GM23248 (cell line): ENCODE measurements around the gene ACP2.

ENCODE experiments used
- EZH2 ChIP-seq: fragments of 200-600 bp; sonication (generic); IDR thresholded peaks from 2 replicates; pipeline ENCODE4 v1.6.1; 2018; ENCODE audit warnings: antibody characterized with exemption, mild to moderate bottlenecking; ENCODE audit not compliant: insufficient read depth, poor library complexity, severe bottlenecking
- EZH2phosphoT487 ChIP-seq: fragments of 200-600 bp; sonication (generic); IDR thresholded peaks from 2 replicates; pipeline ENCODE4 v1.6.1; 2018; ENCODE audit warnings: antibody characterized with exemption, moderate library complexity, mild to moderate bottlenecking, low read depth; ENCODE audit not compliant: insufficient read depth

GRCh38 chr11:47236482-47236881 lies 12.1 kb downstream of the ACP2 start:
- no peak for TF ChIP-seq EZH2
- no peak for TF ChIP-seq EZH2phosphoT487
